SK-MEL-5 (cell line): ENCODE data around the gene PI4K2A. TPM values are rescaled to one million over a fixed set of nuclear protein-coding genes. Genes with fewer than 3 reads are reported as not detected.

Experiments
- DNase-seq: peaks from one replicate; pipeline ENCODE4 v3.0.0-alpha.2; 2016; ENCODE audit warnings: low read depth, low spot score
- in situ Hi-C: cut with HindIII; loops from 2 replicates; pipeline ENCODE4 v1.10.0; 2016; ENCODE audit warnings: low sequenced_read_pairs, high pct_unique_total_duplicates, low pct_unique_long_range_greater_than_20kb
- total RNA-seq: library from RNA; depleted of rRNA; stranded (reverse); fragments of >200 nt; shearing (Covaris generic); gene quantifications from 2 replicates; pipeline ENCODE4 v1.2.3, GENCODE V29; 2014; rRNA removed

PI4K2A gene
- total RNA-seq, 1 experiment from 2014 or later = 15.3 TPM

- in situ Hi-C loops = no loop called here
These were observed 72.9 kb downstream of the PI4K2A start, which contains the start of gene MARVELD1 for GRCh38 chr10:97713339-97713825. TSS of gene MARVELD1 (plus strand) at chr10:97713730. CDS start at chr10:97713877, 147 bp downstream.

DNA sequence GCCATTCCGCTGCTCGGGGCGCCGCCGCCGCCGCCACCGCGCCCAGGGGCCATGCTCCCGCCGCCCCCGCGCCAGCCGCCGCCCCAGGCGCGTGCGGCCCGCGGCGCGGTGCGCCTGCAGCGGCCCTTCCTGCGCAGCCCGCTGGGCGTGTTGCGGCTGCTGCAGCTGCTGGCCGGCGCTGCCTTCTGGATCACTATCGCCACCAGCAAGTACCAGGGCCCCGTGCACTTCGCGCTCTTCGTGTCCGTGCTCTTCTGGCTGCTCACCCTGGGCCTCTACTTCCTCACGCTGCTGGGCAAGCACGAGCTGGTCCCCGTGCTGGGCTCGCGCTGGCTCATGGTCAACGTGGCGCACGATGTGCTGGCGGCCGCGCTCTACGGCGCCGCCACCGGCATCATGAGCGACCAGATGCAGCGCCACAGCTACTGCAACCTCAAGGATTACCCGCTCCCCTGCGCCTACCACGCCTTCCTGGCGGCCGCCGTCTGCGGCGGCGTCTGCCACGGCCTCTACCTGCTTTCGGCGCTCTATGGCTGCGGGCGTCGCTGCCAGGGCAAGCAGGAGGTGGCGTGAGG, 73.4 kb downstream of the PI4K2A start:
- peak; percentile 58 for DNase-seq
- in situ Hi-C loops = no loop called here

More at GRCh38 chr10:97713339-97713825, 72.9 kb downstream of the PI4K2A start, which contains the start of gene MARVELD1:
- DNase-seq = peak; percentile 71

GRCh38 chr10:97714401-97715258, 74.2 kb downstream of the PI4K2A start:
- DNase-seq = no peak
- in situ Hi-C loops = no loop called here

DNA sequence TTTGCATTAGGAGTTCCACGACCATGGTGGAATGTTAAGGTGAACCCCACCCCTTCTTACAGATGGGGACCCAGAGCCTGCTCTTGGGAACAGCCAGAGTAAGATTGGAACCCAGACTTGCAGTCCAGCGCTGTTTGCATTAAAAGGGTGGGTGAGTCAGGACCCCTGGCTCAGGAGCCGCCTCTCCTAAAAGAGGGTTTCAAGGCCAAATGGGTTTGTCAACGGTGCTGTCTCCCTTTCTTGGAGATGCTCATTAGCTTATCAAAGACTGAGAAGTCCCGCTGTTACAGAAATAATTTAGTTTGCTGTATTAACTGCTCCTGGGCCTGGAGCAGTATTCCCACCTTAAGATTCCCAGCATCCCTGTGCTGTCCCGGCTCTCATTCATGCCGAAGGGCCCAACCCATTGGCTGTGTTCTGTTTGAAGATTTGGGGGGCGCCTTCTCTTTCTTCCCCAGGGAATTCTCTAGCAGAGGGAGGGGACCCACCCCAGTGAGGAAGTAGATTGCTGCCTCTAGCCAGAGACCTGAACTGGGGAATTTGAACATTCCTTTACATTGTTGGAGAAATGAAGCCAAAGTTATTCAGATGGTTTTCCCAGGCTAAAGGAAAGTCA, 74.9 kb downstream of the PI4K2A start:
- in situ Hi-C loops = no loop called here
- DNase-seq = no peak

- no peak for DNase-seq
- in situ Hi-C loops = no loop called here
These were observed 77.2 kb downstream of the PI4K2A start for GRCh38 chr10:97717627-97718026.

- in situ Hi-C loops = no loop called here
- peak; percentile 93 for DNase-seq
These were observed 77.7 kb downstream of the PI4K2A start for GRCh38 chr10:97718178-97718577.

- no peak for DNase-seq
- in situ Hi-C loops = no loop called here
These were observed 78.2 kb downstream of the PI4K2A start for GRCh38 chr10:97718659-97719142.

- DNase-seq = no peak
- in situ Hi-C loops = no loop called here
These were observed 79.1 kb downstream of the PI4K2A start for GRCh38 chr10:97719602-97720001.

DNA sequence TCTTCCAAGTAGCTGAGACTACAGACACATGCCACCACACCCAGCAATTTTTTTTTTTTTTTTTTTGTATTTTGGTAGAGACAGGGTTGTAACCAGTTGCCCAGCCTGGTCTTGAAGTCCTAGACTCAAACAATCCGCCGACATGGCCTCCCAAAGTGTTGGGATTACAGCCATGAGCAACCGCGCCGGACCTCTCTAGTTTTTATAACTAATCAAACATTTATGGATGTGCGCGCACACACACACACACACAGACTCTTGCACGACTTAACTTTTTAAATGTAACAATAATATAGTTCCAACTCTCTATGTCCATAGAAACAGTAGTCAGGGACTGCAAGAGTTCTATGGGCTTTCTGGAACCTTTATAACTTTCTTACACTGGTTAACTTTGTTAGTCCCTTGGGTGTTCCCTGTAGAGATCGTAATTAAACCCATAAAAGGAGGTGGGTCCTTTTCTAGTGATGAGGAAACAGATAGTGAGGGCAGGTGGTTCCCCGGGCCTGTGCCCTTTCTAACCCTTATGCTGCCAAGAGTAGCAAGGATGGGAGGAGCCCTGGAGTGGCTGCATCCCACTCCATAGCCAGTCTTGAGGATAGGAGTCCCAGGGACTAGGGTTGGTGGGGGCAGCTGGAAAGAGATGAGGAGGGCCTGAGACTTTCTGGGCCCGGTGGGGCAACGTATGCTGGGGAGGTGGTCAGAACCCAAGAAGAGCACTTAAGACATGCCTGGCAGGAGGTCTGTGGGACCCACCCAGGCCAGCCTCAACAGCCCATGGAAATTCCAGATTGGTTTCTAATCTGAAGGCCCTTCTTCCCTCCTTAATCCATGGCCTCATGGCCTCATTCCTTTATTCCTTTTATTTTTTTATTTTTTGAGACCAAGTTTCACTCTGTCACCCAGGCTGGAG, 81.7 kb downstream of the PI4K2A start:
- no peak for DNase-seq
- in situ Hi-C loops = no loop called here

DNA sequence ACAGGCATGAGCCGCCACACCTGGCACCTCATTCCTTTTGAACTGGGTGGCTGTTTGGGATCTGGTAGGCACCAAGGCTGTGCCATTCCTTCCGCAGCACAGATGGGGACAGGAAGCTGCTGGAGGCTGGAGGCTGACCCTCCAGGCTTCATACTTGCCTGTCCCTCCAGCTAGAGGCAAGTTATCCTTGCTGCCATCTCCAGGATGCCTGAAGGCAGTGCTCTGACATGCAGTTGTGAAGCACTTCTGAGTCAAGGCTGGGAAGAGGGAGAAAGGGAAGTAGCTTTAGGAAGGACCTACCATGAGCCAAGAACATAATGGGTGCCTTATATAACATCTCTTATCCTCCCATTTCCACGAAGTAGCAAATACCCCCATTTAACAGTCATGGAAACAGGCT, 82.5 kb downstream of the PI4K2A start:
- in situ Hi-C loops = no loop called here
- no peak for DNase-seq

- DNase-seq = no peak
- in situ Hi-C loops = no loop called here
These were observed 84.0 kb downstream of the PI4K2A start for GRCh38 chr10:97724341-97724941.

Other genes starting within 250 kb of the PI4K2A start
- 24.1 and 30.7 TPM in 2 replicates for gene RRP12, start 239.3 kb upstream of the PI4K2A start, total RNA-seq
- gene PGAM1, start 214.5 kb upstream of the PI4K2A start, total RNA-seq = 524 and 572 TPM in 2 replicates
- gene EXOSC1, start 194.7 kb upstream of the PI4K2A start, total RNA-seq = 41.4 and 41.5 TPM in 2 replicates
- 40.6 and 42.1 TPM in 2 replicates for gene ZDHHC16, start 194.5 kb upstream of the PI4K2A start, total RNA-seq
- 80.1 and 85.8 TPM in 2 replicates for gene MMS19, start 142.2 kb upstream of the PI4K2A start, total RNA-seq
- gene UBTD1, start 141.7 kb upstream of the PI4K2A start, total RNA-seq = 12.7 and 13.8 TPM in 2 replicates
- not detected in 2 replicates for gene ANKRD2, start 67.9 kb upstream of the PI4K2A start, total RNA-seq
- gene HOGA1, start 56.3 kb upstream of the PI4K2A start, total RNA-seq = 2.1 and 3.9 TPM in 2 replicates
- not detected in 2 replicates for gene C10orf62, start 51.0 kb upstream of the PI4K2A start, total RNA-seq
- gene MORN4, start 7.2 kb upstream of the PI4K2A start, total RNA-seq = 3.5 and 4.4 TPM in 2 replicates
- gene AVPI1, start 46.6 kb downstream of the PI4K2A start, total RNA-seq = 126 and 133 TPM in 2 replicates
- 27.4 and 28.4 TPM in 2 replicates for gene MARVELD1, start 73.1 kb downstream of the PI4K2A start, total RNA-seq
- gene ZFYVE27, start 96.5 kb downstream of the PI4K2A start, total RNA-seq = 27.5 and 27.9 TPM in 2 replicates
- 0.08 and 0.21 TPM in 2 replicates for gene SFRP5, start 131.3 kb downstream of the PI4K2A start, total RNA-seq
- 14.9 and 15.8 TPM in 2 replicates for gene GOLGA7B, start 209.2 kb downstream of the PI4K2A start, total RNA-seq